ENCODE data around the gene UBE4B. TPM values are rescaled to one million over a fixed set of nuclear protein-coding genes. Genes with fewer than 3 reads are reported as not detected.
"Not testable (repeated sequence)": the region's sequence is repeated elsewhere in the genome, so short reads cannot be mapped to it uniquely, and the experiment has no call there.

UBE4B gene
- total and polyA plus RNA-seq, 5 experiments from 2014 or later, result 8.4 to 45.3 (median 10.4) TPM

DNA sequence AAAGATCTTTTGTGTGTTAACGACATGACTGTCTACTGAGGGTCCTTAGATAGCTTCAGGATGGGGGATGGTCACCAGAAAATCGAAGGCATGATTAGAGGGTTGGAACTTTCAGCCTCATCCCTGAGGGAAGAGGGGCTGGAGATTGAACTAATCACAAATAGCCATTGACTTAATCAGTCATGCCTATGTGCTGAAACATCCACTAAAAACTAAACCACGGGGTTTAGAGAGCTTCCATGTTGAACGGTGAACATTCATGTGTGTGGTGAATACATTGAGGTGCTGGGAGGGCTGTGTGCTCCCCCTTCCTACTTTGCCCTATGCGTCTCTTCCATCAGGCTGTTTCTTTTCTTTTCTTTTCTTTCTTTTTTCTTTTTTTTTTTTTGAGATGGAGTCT lies 18.7 kb upstream of the UBE4B start:
- Mint-ChIP-seq H3K9me3 (no peaks in the 10 kb centered on the region), H3K27me3 (peaks cover 0 to 2% (median 0%) of the 10 kb centered on the region in 5 donors), H3K36me3 (no peaks in the 10 kb centered on the region), H3K4me1 (no peaks in the 10 kb centered on the region), H3K27ac (no peak overlapping the region), H3K4me3 (no peak overlapping the region)
- DNase-seq, result no peak
- ATAC-seq, result no peak
- POLR2A ChIA-PET, result no interaction called here

DNA sequence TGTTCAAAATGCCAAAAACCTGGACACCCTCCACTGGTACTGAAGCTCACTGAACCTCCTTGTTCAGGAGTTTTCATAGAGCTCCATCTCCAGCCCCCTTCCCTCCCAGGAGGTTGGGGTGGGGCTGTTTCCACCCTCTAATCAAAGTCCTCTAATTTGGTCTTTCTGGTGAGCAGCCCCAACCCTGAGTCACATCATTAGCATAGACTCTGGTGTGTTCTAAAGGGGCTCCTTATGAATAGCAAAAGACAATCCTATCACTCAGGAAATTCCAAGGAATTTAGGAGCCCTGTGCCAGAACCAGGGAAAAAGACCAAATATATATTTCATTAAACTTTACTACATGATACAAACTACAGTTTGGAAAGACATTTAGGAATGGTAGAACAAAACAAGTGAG lies 13.2 kb upstream of the UBE4B start:
- POLR2A ChIA-PET, result no interaction called here
- no peak for DNase-seq
- peaks cover 0 to 2% (median 0%) of the 10 kb centered on the region in 5 donors for H3K27me3 Mint-ChIP-seq
- ATAC-seq, result no peak
- no peaks in the 10 kb centered on the region for H3K36me3 Mint-ChIP-seq
- no peaks in the 10 kb centered on the region for H3K9me3 Mint-ChIP-seq
- peak overlapping the region in 1 of 10 donors; percentile 66 for H3K27ac Mint-ChIP-seq
- H3K4me3 Mint-ChIP-seq, result no peak overlapping the region
- H3K4me1 Mint-ChIP-seq, result no peaks in the 10 kb centered on the region

- no peak overlapping the region for H3K4me3 Mint-ChIP-seq
Observed at GRCh38 chr1:10020086-10020485, 12.7 kb upstream of the UBE4B start.

DNA sequence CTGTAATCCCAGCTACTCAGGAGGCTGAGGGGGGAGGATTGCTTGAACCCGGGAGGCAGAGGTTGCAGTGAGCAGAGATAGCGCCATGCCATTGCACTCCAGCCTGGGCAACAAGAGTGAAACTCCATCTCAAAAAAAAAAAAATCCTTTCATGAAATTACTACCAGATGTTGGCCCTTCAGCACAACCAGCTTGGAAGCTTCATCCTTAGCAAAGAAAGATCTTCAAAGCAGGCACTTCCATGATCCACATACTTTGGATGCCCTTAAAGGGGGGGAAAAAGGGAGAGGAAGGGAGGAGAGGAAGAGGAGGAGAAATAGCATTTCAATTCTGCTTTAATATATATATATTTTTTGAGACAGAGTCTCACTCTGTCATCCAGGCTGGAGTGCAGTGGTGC lies 12.1 kb upstream of the UBE4B start:
- H3K36me3 Mint-ChIP-seq, H3K27ac Mint-ChIP-seq, DNase-seq, H3K27me3 Mint-ChIP-seq, POLR2A ChIA-PET, H3K4me1 Mint-ChIP-seq, H3K4me3 Mint-ChIP-seq, ATAC-seq, H3K9me3 Mint-ChIP-seq: not testable (repeated sequence)

More at GRCh38 chr1:10020086-10020485, 12.7 kb upstream of the UBE4B start:
- POLR2A ChIA-PET, result no interaction called here
- no peaks in the 10 kb centered on the region for H3K9me3 Mint-ChIP-seq
- H3K27me3 Mint-ChIP-seq, result peaks cover 0 to 2% (median 0%) of the 10 kb centered on the region in 5 donors
- H3K4me1 Mint-ChIP-seq, result no peaks in the 10 kb centered on the region
- no peaks in the 10 kb centered on the region for H3K36me3 Mint-ChIP-seq
- no peak for DNase-seq
- no peak for ATAC-seq
- H3K27ac Mint-ChIP-seq, result no peak overlapping the region

- H3K27me3 Mint-ChIP-seq, H3K4me3 Mint-ChIP-seq, H3K27ac Mint-ChIP-seq, DNase-seq, H3K9me3 Mint-ChIP-seq, H3K4me1 Mint-ChIP-seq, H3K36me3 Mint-ChIP-seq, ATAC-seq: not testable (repeated sequence)
- POLR2A ChIA-PET, result interaction anchor here (0.6 kb wide), 1 partner anchor 968 kb away, joined by 3 read pairs; no protein-coding TSS in a partner anchor
Observed at GRCh38 chr1:10021992-10022391, 10.8 kb upstream of the UBE4B start.

- ATAC-seq (no peak), DNase-seq (no peak)
- no peaks in the 10 kb centered on the region for H3K36me3 Mint-ChIP-seq
- no peak overlapping the region for H3K27ac Mint-ChIP-seq
- no peaks in the 10 kb centered on the region for H3K4me1 Mint-ChIP-seq
- POLR2A ChIA-PET, result no interaction called here
- peaks cover 0 to 2% (median 0%) of the 10 kb centered on the region in 5 donors for H3K27me3 Mint-ChIP-seq
- peaks cover 0 to 2% (median 0%) of the 10 kb centered on the region in 9 donors for H3K9me3 Mint-ChIP-seq
- H3K4me3 Mint-ChIP-seq, result no peak overlapping the region
Observed at GRCh38 chr1:10022656-10023055, 10.1 kb upstream of the UBE4B start.

DNA sequence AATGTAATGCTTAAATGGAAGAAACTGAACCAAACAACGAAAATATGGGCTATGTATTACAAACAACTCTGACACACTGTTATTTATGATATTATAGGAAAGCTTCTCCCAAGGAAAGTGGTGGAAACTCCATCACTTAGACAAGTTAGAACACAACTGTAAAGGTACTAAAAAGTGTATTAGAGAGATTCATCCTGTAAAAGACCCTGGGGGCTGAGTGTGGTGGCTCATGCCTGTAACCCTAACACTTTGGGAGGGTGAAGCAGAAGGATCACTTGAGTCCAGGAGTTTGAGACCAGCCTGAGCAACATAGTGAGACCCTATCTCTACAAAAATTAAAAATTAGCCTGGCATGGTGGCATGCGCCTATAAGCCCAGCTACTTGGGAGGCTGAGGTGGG lies 7.4 kb upstream of the UBE4B start:
- Mint-ChIP-seq H3K27me3 (peaks cover 0 to 2% (median 0%) of the 10 kb centered on the region in 5 donors), H3K9me3 (peaks cover 0 to 2% (median 0%) of the 10 kb centered on the region in 9 donors), H3K4me3 (no peak overlapping the region), H3K4me1 (no peaks in the 10 kb centered on the region), H3K27ac (no peak overlapping the region), H3K36me3 (no peaks in the 10 kb centered on the region)
- POLR2A ChIA-PET, result no interaction called here
- no peak for ATAC-seq
- no peak for DNase-seq

DNA sequence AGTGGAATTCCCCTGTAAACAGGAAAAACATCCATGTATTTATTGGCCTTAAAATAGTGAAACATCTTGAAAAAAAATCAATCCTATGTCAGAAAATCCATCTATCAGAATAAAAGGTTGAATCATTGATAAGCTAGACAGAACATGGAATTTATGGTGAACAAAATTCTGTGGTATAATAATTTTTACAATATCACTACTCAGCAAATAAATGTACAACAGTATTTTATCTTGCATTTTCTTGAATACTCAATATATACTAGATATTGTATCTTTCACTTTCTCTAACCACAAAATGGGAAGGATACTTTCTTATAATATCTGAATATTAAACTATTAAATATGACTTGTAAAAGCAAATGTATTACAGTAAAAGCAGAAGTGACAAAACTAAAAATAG lies 5.7 kb upstream of the UBE4B start:
- no peaks in the 10 kb centered on the region for H3K36me3 Mint-ChIP-seq
- H3K9me3 Mint-ChIP-seq, result peaks cover 0 to 2% (median 0%) of the 10 kb centered on the region in 9 donors
- ATAC-seq (no peak), DNase-seq (no peak)
- H3K27ac Mint-ChIP-seq, result no peak overlapping the region
- POLR2A ChIA-PET, result no interaction called here
- H3K4me3 Mint-ChIP-seq, result no peak overlapping the region
- peaks cover 0 to 2% (median 0%) of the 10 kb centered on the region in 5 donors for H3K27me3 Mint-ChIP-seq
- peaks cover 0 to 1% (median under 1%) of the 10 kb centered on the region in 4 donors for H3K4me1 Mint-ChIP-seq

- H3K27ac Mint-ChIP-seq, H3K27me3 Mint-ChIP-seq, POLR2A ChIA-PET, H3K36me3 Mint-ChIP-seq, H3K4me3 Mint-ChIP-seq, H3K9me3 Mint-ChIP-seq, ATAC-seq, DNase-seq: not testable (repeated sequence)
- peaks cover 10 to 19% (median 14%) of the 10 kb centered on the region in 4 donors for H3K4me1 Mint-ChIP-seq
Observed at GRCh38 chr1:10028956-10029500, 3.7 kb upstream of the UBE4B start.

DNA sequence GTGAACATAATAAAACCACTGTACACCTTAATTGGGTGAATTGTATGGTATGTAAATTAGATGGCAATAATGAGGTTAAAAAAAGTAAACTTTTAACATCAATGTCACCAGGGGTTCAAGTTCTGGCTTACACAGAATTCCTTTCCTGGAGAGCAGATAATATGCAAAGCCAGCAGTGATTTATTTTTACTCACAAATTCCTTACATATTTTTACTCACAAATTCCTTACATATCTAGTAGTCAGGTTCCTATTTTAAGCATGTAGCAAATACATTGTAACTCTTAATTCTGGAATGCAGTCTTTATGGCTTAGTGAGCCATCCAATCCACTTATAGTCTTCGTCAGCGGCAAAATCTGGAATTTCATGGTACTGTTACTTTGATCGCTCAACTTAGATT lies 1.3 kb upstream of the UBE4B start:
- no peak for ATAC-seq
- H3K4me1 Mint-ChIP-seq, result peaks cover 13 to 32% (median 27%) of the 10 kb centered on the region in 4 donors
- H3K27me3 Mint-ChIP-seq, result no peaks in the 10 kb centered on the region
- H3K36me3 Mint-ChIP-seq, result peaks cover 0 to under 1% (median 0%) of the 10 kb centered on the region in 3 donors
- no peak overlapping the region for H3K4me3 Mint-ChIP-seq
- DNase-seq, result no peak
- H3K9me3 Mint-ChIP-seq, result no peaks in the 10 kb centered on the region
- POLR2A ChIA-PET, result no interaction called here
- no peak overlapping the region for H3K27ac Mint-ChIP-seq

DNA sequence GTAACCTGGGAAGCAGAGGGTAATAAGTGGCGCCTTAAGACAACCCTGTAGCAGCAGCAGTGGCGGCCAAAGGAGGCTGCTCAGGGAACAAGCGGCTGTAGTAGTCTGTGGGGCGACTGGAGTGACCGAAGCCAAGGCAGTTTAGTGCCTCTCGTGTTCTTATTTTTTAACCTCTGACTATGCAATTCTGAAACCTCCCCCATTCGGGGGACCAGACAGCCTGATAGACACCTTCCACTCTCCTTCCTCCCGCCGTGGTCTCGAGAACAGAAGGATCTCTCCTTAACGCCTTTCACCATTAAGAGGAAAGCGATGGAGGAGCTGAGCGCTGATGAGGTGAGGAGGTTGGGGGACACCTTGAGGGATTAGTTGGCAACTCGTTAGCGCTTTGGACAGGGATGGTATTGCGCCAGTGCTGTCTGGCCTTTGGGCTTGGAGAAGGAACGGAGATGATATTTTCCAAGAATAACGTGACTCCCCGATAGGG lies 644 bp downstream of the UBE4B start:
- Mint-ChIP-seq H3K4me3 (peak overlapping the region; percentile 93 to 98 (median 96)), H3K9me3 (no peaks in the 10 kb centered on the region), H3K36me3 (peaks cover 0 to 14% (median 0%) of the 10 kb centered on the region in 3 donors), H3K27ac (peak overlapping the region; percentile 93 to 99 (median 97)), H3K27me3 (no peaks in the 10 kb centered on the region), H3K4me1 (peaks cover 13 to 32% (median 30%) of the 10 kb centered on the region in 4 donors)
- POLR2A ChIA-PET, result interaction anchor here (0.6 to 1.3 kb wide), 5 partner anchors 83 to 1863 kb away, joined by 3 to 9 read pairs (median 5); partner anchors contain the start of genes LZIC and NMNAT1
- DNase-seq (peak in 1 of 10 donors; percentile 1), ATAC-seq (peak; percentile 27 to 43)

GRCh38 chr1:10042746-10043145 lies 10.0 kb downstream of the UBE4B start:
- DNase-seq (no peak), ATAC-seq (no peak)
- Mint-ChIP-seq H3K27ac (no peak overlapping the region), H3K4me1 (peaks cover 22 to 58% (median 46%) of the 10 kb centered on the region in 4 donors), H3K27me3 (no peaks in the 10 kb centered on the region), H3K4me3 (peak overlapping the region in 2 of 10 donors; percentile 16 to 38), H3K9me3 (no peaks in the 10 kb centered on the region), H3K36me3 (peaks cover 0 to 69% (median 8%) of the 10 kb centered on the region in 3 donors)
- POLR2A ChIA-PET, result no interaction called here

- no peaks in the 10 kb centered on the region for H3K9me3 Mint-ChIP-seq
- no peak overlapping the region for H3K4me3 Mint-ChIP-seq
- DNase-seq (no peak), ATAC-seq (no peak)
- POLR2A ChIA-PET, result interaction anchor here (0.6 kb wide), 1 partner anchor 143 kb away, joined by 3 read pairs; no protein-coding TSS in a partner anchor
- H3K27ac Mint-ChIP-seq, result peak overlapping the region in 1 of 10 donors; percentile 42
- peaks cover 28 to 62% (median 47%) of the 10 kb centered on the region in 4 donors for H3K4me1 Mint-ChIP-seq
- no peaks in the 10 kb centered on the region for H3K27me3 Mint-ChIP-seq
- H3K36me3 Mint-ChIP-seq, result peaks cover 0 to 67% (median 12%) of the 10 kb centered on the region in 3 donors
Observed at GRCh38 chr1:10045480-10046355, 13.0 kb downstream of the UBE4B start.

All from naive thymus-derived CD8-positive, alpha-beta T cell (primary cell).